GM23338 (cell line): ENCODE measurements around the gene CCT2. TPM values are rescaled to one million over a fixed set of nuclear protein-coding genes. Genes with fewer than 3 reads are reported as not detected.

Experiments used
- ATAC-seq: fragments of 200-7000 bp; cut with Tn5 transposase; 3 replicates; pipeline ENCODE4 v1.9.1; 2020
- DNase-seq: peaks from one replicate; pipeline ENCODE4 v3.0.0-alpha.2; 2015; ENCODE audit warnings: low spot score
- H2AFZ ChIP-seq: fragments of 200-600 bp; sonication (generic); 2 replicates; pipeline ENCODE4 v1.8.0; 2016; ENCODE audit warnings: antibody characterized with exemption, mild to moderate bottlenecking, moderate library complexity
- H3F3A ChIP-seq: fragments of 200-600 bp; sonication (generic); replicated peaks from 2 replicates; pipeline ENCODE4 v1.8.0; 2017; ENCODE audit warnings: antibody characterized with exemption, mixed run types, low read depth
- H3K27ac ChIP-seq: fragments of 200-600 bp; sonication (generic); 2 replicates; pipeline ENCODE4 v1.6.1; 2016; ENCODE audit warnings: low read depth
- H3K27me3 ChIP-seq: fragments of 200-600 bp; sonication (generic); 2 replicates; pipeline ENCODE4 v1.8.0; 2016; ENCODE audit warnings: mild to moderate bottlenecking, mixed run types, moderate library complexity; ENCODE audit not compliant: insufficient read depth
- H3K36me3 ChIP-seq: fragments of 200-600 bp; sonication (generic); 2 replicates; pipeline ENCODE4 v1.8.0; 2016; ENCODE audit warnings: mild to moderate bottlenecking; ENCODE audit not compliant: insufficient read depth
- H3K4me1 ChIP-seq: fragments of 200-600 bp; sonication (generic); 2 replicates; pipeline ENCODE4 v1.8.0; 2016; ENCODE audit warnings: mild to moderate bottlenecking, moderate library complexity; ENCODE audit not compliant: insufficient read depth
- H3K4me2 ChIP-seq: fragments of 200-600 bp; sonication (generic); 2 replicates; pipeline ENCODE4 v1.7.1; 2017; ENCODE audit warnings: mixed run types
- H3K4me3 ChIP-seq: fragments of 200-600 bp; sonication (generic); 2 replicates; pipeline ENCODE4 v1.6.1; 2016; ENCODE audit warnings: mixed run types
- H3K79me2 ChIP-seq: fragments of 200-600 bp; sonication (generic); replicated peaks from 2 replicates; pipeline ENCODE4 v1.8.0; 2017; ENCODE audit warnings: mild to moderate bottlenecking; ENCODE audit not compliant: insufficient read depth
- H3K9me2 ChIP-seq: fragments of 200-600 bp; sonication (generic); 2 replicates; pipeline ENCODE4 v1.8.0; 2017; ENCODE audit not compliant: insufficient read depth
- H4K20me1 ChIP-seq: fragments of 200-600 bp; sonication (generic); replicated peaks from 2 replicates; pipeline ENCODE4 v1.8.0; 2017; ENCODE audit warnings: mild to moderate bottlenecking; ENCODE audit not compliant: insufficient read depth
- H3K27ac Mint-ChIP-seq: 2 replicates; pipeline ENCODE4 v1.8.0; 2020; ENCODE audit warnings: inconsistent platforms, mild to moderate bottlenecking, moderate library complexity, mixed read lengths
- H3K27me3 Mint-ChIP-seq: 3 replicates; pipeline ENCODE4 v1.8.0; 2022; ENCODE audit warnings: low read depth, mild to moderate bottlenecking, moderate library complexity, mixed read lengths, inconsistent platforms; ENCODE audit not compliant: insufficient read depth, poor library complexity
- H3K36me3 Mint-ChIP-seq: 3 replicates; pipeline ENCODE4 v1.8.0; 2021; ENCODE audit warnings: low read depth, mild to moderate bottlenecking, inconsistent platforms, moderate library complexity, mixed read lengths
- H3K4me1 Mint-ChIP-seq: 3 replicates; pipeline ENCODE4 v1.8.0; 2020; ENCODE audit warnings: mild to moderate bottlenecking, inconsistent platforms, mixed read lengths
- H3K4me3 Mint-ChIP-seq: 3 replicates; pipeline ENCODE4 v1.8.0; 2021; ENCODE audit warnings: moderate library complexity, mild to moderate bottlenecking, inconsistent platforms, mixed read lengths
- H3K9me3 Mint-ChIP-seq: 3 replicates; pipeline ENCODE4 v1.8.0; 2020; ENCODE audit warnings: moderate library complexity, mild to moderate bottlenecking, inconsistent platforms, mixed read lengths
- CREB1 ChIP-seq: fragments of 250-450 bp; sonication (Bioruptor Pico); IDR thresholded peaks from 2 replicates; pipeline ENCODE4 v1.5.0; 2020; ENCODE audit warnings: low read depth, mild to moderate bottlenecking, moderate library complexity
- CTCF ChIP-seq, 2 experiments: fragments of 200-600 bp in 1 of 2; sonication (generic) in 1 of 2; conservative IDR thresholded peaks; 2 replicates each; pipeline versions ENCODE4 v1.5.1 to v1.6.1; 2016 to 2017; ENCODE audit warnings: antibody characterized with exemption in 2 of 2, low read depth in 2 of 2, mild to moderate bottlenecking in 2 of 2, moderate library complexity in 1 of 2
- ETS1 ChIP-seq: IDR thresholded peaks from 2 replicates; pipeline ENCODE4 v1.6.1; 2016; ENCODE audit warnings: antibody characterized with exemption
- EZH2 ChIP-seq: fragments of 200-600 bp; sonication (generic); IDR thresholded peaks from one replicate; pipeline ENCODE4 v1.8.0; 2017; ENCODE audit warnings: antibody characterized with exemption, mild to moderate bottlenecking, low read depth; ENCODE audit not compliant: unreplicated experiment
- JUNB ChIP-seq: IDR thresholded peaks from one replicate; pipeline ENCODE4 v1.6.1; 2016; ENCODE audit warnings: antibody characterized with exemption; ENCODE audit not compliant: unreplicated experiment
- NANOG ChIP-seq: IDR thresholded peaks from 2 replicates; pipeline ENCODE4 v1.6.1; 2016; ENCODE audit warnings: antibody characterized with exemption, borderline replicate concordance
- POLR2AphosphoS5 ChIP-seq: IDR thresholded peaks from 2 replicates; pipeline ENCODE4 v1.6.1; 2016; ENCODE audit warnings: antibody characterized with exemption, low read depth
- REST ChIP-seq: IDR thresholded peaks from one replicate; pipeline ENCODE4 v1.6.1; 2018; ENCODE audit warnings: antibody characterized with exemption; ENCODE audit not compliant: unreplicated experiment
- STAT1 ChIP-seq: IDR thresholded peaks from one replicate; pipeline ENCODE4 v1.6.1; 2016; ENCODE audit warnings: antibody characterized with exemption; ENCODE audit not compliant: unreplicated experiment
- ZNF114 ChIP-seq: fragments of 250-450 bp; sonication (Bioruptor Pico); IDR thresholded peaks from 2 replicates; pipeline ENCODE4 v1.5.0; 2020; ENCODE audit warnings: mild to moderate bottlenecking, moderate library complexity
- ZNF331 ChIP-seq: fragments of 250-450 bp; sonication (Bioruptor Pico); IDR thresholded peaks from 2 replicates; pipeline ENCODE4 v1.5.0; 2020; ENCODE audit warnings: low read depth, mild to moderate bottlenecking, moderate library complexity
- ZNF462 ChIP-seq: fragments of 250-450 bp; sonication (Bioruptor Pico); IDR thresholded peaks from 2 replicates; pipeline ENCODE4 v1.5.0; 2020; ENCODE audit warnings: mild to moderate bottlenecking, moderate library complexity
- polyA plus RNA-seq: library from polyadenylated mRNA; unstranded; fragments of >200 nt; fragmentation: Nextera tagmentation; extraction: Ambion mirVana; gene quantifications from 2 replicates; pipeline ENCODE4 v1.2.1, GENCODE V29; 2016
- total RNA-seq: library from RNA; depleted of rRNA; stranded (reverse); fragments of >200 nt; shearing (Covaris generic); gene quantifications from 2 replicates; pipeline ENCODE4 v1.2.3, GENCODE V29; 2014

CCT2 gene
- total and polyA plus RNA-seq, 2 experiments from 2014 or later, result 434 to 778 TPM

- no peak for TF ChIP-seq JUNB
Measured at GRCh38 chr12:69585189-69586062, at the start of gene CCT2 (continued).

- Mint-ChIP-seq H3K4me3 (no peak overlapping the region), H3K27me3 (no peaks in the 10 kb centered on the region), H3K36me3 (peaks cover 23% of the 10 kb centered on the region), H3K27ac (no peak overlapping the region), H3K4me1 (no peaks in the 10 kb centered on the region), H3K9me3 (no peaks in the 10 kb centered on the region; the same call in 2 of the 3 replicates)
- no peaks in the 10 kb centered on the region for H3F3A ChIP-seq
- H3K4me3 ChIP-seq, result no peak overlapping the region
- H3K9me2 ChIP-seq, result no peaks in the 10 kb centered on the region
- H3K4me2 ChIP-seq, result no peak overlapping the region
- no peaks in the 10 kb centered on the region for H3K4me1 ChIP-seq
- peaks cover 16% of the 10 kb centered on the region for H3K79me2 ChIP-seq
- no peak overlapping the region for H2AFZ ChIP-seq
- H3K27me3 ChIP-seq, result no peaks in the 10 kb centered on the region
- no peak for ATAC-seq
- H3K27ac ChIP-seq, result no peak overlapping the region
- no peak for DNase-seq
- no peaks in the 10 kb centered on the region for H4K20me1 ChIP-seq
- H3K36me3 ChIP-seq, result no peaks in the 10 kb centered on the region
- TF ChIP-seq ZNF331 (CRISPR knock-in tag) (no peak), STAT1 (no peak), ZNF462 (CRISPR knock-in tag) (no peak), NANOG (no peak), POLR2AphosphoS5 (no peak), EZH2 (no peak), REST (no peak), ZNF114 (CRISPR knock-in tag) (no peak), JUNB (no peak), CREB1 (CRISPR knock-in tag) (no peak), CTCF (conservative IDR thresholded peaks at IDR 0.05; ENCODE audit: low read depth in 2 of 2) (no peak), ETS1 (no peak)
Measured at GRCh38 chr12:69540987-69541386, 44.3 kb upstream of the CCT2 start.
